Activated naive CD8-positive, alpha-beta T cell treated with anti-CD3 and anti-CD28 coated beads for 36 hours (primary cell): ENCODE measurements around the gene MMRN2. TPM values are rescaled to one million over a fixed set of nuclear protein-coding genes. Genes with fewer than 3 reads are reported as not detected.
"Not testable (repeated sequence)": the region's sequence is repeated elsewhere in the genome, so short reads cannot be mapped to it uniquely, and the experiment has no call there.

ENCODE experiments used
- DNase-seq: peaks from one replicate; pipeline ENCODE4 v3.0.0; 2021
- H3K27ac Mint-ChIP-seq: one replicate; pipeline ENCODE4 v1.8.0; 2022; ENCODE audit warnings: mild to moderate bottlenecking, moderate library complexity, mixed read lengths
- H3K27me3 Mint-ChIP-seq: one replicate; pipeline ENCODE4 v1.8.0; 2022; ENCODE audit warnings: mild to moderate bottlenecking, mixed read lengths
- H3K36me3 Mint-ChIP-seq: one replicate; pipeline ENCODE4 v1.8.0; 2021; ENCODE audit warnings: mild to moderate bottlenecking, mixed read lengths
- H3K4me1 Mint-ChIP-seq: one replicate; pipeline ENCODE4 v1.8.0; 2021; ENCODE audit warnings: mixed read lengths
- H3K4me3 Mint-ChIP-seq: one replicate; pipeline ENCODE4 v1.8.0; 2022; ENCODE audit warnings: mild to moderate bottlenecking, moderate library complexity, mixed read lengths
- H3K9me3 Mint-ChIP-seq: one replicate; pipeline ENCODE4 v1.8.0; 2022; ENCODE audit warnings: mixed read lengths
- total RNA-seq, 2 experiments: library from RNA; stranded (reverse); gene quantifications; one replicate each; pipeline ENCODE4 v1.2.3, GENCODE V29; 2021

MMRN2 gene
- total RNA-seq, 2 experiments from 2014 or later: not detected

DNA sequence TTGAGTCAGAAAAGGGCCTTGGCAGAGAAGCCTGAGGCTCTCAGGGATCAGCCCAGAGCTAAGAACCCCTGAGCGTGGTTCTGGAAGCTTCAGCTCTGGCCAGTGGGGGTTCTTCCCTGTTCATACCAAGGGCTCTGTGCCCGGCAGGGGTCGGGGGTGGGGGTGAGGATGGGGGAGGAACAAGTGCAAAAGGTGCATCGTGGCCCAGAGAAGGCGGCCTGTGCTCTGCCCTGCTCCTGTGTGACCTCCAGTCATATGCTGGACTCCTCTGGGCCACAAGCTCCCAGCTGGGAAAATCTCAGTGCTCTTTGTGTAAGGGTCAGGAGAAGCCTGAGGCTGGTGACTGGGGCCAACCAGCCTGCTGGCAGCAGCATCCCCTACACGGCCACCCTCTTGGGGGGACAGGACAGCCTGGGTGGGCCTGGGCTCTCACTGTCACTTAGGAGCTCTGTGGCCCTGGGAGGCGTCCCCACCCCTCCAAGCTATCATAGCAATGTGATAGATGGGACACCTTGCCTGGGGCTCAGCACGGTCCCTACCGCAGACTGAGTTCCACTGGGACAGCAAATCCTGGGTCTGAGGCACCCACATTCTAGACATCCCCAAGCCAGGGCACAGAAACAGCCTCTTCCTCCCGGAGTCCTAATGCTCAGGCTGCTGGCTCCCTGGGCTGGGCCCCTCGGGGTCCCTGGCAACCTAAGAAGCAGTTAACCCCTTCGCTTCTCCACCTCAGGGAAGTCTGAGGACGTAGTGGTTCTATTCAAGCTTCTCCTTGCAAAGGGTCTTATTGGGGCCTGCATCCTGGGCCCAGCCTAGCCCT is 2.5 kb downstream of the MMRN2 start:
- Mint-ChIP-seq H3K36me3 (no peaks in the 10 kb centered on the region), H3K27ac (no peak overlapping the region), H3K27me3 (no peaks in the 10 kb centered on the region), H3K4me3 (no peak overlapping the region), H3K4me1 (peaks cover 9% of the 10 kb centered on the region), H3K9me3 (peaks cover 12% of the 10 kb centered on the region)
- DNase-seq: no peak

- Mint-ChIP-seq H3K36me3 (no peaks in the 10 kb centered on the region), H3K9me3 (peaks cover 12% of the 10 kb centered on the region), H3K27me3 (no peaks in the 10 kb centered on the region), H3K4me3 (no peak overlapping the region), H3K4me1 (peaks cover 9% of the 10 kb centered on the region), H3K27ac (no peak overlapping the region)
- DNase-seq: no peak
These were observed 3.4 kb downstream of the MMRN2 start for GRCh38 chr10:86953747-86954680.

GRCh38 chr10:86952697-86953096 is 4.7 kb downstream of the MMRN2 start:
- not testable (repeated sequence) for H3K4me1 Mint-ChIP-seq, H3K27ac Mint-ChIP-seq, H3K27me3 Mint-ChIP-seq, DNase-seq, H3K4me3 Mint-ChIP-seq, H3K36me3 Mint-ChIP-seq
- H3K9me3 Mint-ChIP-seq: peaks cover 12% of the 10 kb centered on the region

DNA sequence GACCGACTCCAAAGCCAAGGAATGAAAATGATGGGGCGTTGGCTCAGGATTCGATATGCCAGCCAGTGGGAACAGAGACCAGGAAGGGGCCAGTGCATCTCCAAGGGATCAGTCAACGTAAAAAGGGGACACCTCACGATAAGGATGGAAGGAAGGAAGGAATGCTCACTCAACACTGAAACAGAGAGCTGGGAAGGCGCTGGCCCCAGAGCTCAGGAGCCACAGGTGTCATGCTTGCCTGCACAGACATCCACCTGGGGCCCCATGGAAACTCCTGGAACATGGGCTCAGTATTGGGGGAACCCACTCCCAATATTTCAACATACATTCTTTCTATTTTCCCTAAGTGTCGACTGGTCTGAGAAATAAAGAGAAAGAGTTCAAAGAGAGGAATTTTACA is 5.3 kb downstream of the MMRN2 start:
- Mint-ChIP-seq H3K36me3 (no peaks in the 10 kb centered on the region), H3K27me3 (no peaks in the 10 kb centered on the region), H3K4me1 (peaks cover 9% of the 10 kb centered on the region), H3K4me3 (no peak overlapping the region), H3K9me3 (peaks cover 12% of the 10 kb centered on the region), H3K27ac (no peak overlapping the region)
- DNase-seq: no peak

DNA sequence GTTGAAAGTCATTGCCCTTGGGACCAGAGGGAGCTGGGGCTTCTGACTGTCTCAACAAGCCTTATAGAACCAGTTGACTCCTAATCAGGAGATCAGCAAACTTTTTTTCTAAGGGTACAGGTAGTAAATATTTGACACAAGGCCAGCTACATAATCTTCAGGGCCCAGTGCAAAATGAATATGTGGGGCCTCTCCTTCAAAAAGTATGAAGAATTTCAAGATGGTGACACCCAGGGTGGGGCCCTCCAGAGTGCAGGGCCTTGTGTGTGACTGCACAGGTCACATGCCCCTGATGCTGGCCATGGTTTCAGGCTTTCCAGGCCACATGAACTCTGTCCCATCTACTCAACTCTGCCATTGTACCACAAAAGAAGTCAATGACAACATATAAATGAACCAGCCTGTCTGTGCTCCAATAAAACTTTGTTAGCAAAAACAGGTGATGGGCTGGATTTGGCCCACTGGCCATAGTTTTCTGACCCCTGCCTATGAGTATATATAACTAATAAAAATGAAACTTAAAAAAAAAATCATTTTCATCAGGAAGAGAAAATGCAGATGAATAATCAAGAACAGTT is 6.1 kb downstream of the MMRN2 start:
- Mint-ChIP-seq H3K27ac (no peak overlapping the region), H3K36me3 (no peaks in the 10 kb centered on the region), H3K9me3 (peaks cover 12% of the 10 kb centered on the region), H3K4me1 (peaks cover 9% of the 10 kb centered on the region), H3K27me3 (no peaks in the 10 kb centered on the region), H3K4me3 (no peak overlapping the region)
- no peak for DNase-seq

- DNase-seq: no peak
- H3K4me3 Mint-ChIP-seq: no peak overlapping the region
- H3K9me3 Mint-ChIP-seq: peaks cover 12% of the 10 kb centered on the region
- H3K4me1 Mint-ChIP-seq: peaks cover 12% of the 10 kb centered on the region
- H3K36me3 Mint-ChIP-seq: no peaks in the 10 kb centered on the region
- peak overlapping the region; percentile 51 for H3K27ac Mint-ChIP-seq
- H3K27me3 Mint-ChIP-seq: no peaks in the 10 kb centered on the region
These were observed 7.1 kb downstream of the MMRN2 start for GRCh38 chr10:86950349-86950748.

DNA sequence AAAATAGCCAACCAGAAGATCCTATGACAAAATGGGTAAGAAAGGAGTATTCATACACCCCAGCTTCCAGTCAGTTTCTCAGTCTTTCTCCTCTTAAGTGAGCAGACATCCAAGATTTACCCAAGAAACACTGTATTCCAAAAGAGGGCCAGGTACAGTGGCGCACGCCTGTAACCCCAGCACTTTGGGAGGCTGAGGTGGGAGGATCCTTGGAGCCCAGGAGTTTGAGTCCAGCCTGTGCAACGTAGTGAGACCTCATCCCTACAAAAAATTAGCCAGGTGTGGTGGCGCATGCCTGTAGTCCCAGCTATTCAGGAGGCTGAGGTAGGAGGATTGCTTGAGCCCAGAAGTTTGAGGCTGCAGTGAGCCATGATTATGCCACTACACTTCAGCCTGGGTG is 9.6 kb downstream of the MMRN2 start:
- not testable (repeated sequence) for H3K4me3 Mint-ChIP-seq, H3K27me3 Mint-ChIP-seq, H3K36me3 Mint-ChIP-seq, DNase-seq, H3K27ac Mint-ChIP-seq, H3K9me3 Mint-ChIP-seq
- H3K4me1 Mint-ChIP-seq: peaks cover 17% of the 10 kb centered on the region

- Mint-ChIP-seq H3K27ac (no peak overlapping the region), H3K9me3 (no peaks in the 10 kb centered on the region), H3K4me3 (no peak overlapping the region), H3K36me3 (no peaks in the 10 kb centered on the region), H3K4me1 (peaks cover 17% of the 10 kb centered on the region), H3K27me3 (no peaks in the 10 kb centered on the region)
- no peak for DNase-seq
These were observed 10.9 kb downstream of the MMRN2 start for GRCh38 chr10:86946213-86947155.

DNA sequence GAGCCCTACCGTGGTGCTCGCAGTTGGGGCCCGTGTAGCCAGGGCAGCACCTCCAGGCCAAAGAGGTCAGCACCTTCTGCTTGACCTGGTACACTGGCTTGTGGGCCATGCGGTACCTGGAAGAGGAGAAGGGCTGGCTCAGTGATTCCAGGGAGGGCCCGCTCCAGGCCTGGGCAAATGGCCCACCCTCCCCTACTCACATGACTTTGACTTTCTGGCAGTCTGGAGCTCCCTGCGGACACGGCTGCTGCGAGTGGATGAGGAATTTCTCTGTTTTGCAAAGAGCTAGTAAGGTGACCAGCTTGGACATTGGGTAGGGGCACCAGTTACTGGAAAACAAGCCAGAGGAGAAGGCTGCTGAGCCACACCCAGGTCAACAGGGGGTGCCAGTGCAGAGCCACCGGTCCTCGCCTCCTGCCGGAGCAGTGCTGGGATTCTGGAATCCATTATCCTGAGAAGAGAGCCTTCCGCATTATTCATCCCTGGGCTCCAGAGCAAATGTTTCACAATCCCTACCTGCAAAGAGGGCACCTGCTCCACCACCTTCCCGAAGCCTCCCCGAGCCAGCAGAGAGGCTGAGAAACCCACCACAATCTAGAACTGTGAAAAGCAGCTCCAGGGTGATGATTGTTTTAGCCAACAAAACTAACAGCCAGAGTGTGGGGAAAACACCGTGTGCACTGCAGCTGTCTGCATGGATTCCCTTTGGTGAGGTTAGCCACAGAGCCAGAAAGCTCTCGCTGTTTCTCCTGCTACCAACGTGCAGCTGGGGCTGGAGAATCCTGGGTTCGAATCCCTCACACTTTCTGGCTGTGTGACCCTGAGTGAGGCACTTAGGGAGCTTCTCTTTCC is 11.8 kb downstream of the MMRN2 start:
- H3K36me3 Mint-ChIP-seq: no peaks in the 10 kb centered on the region
- DNase-seq: no peak
- peaks cover 12% of the 10 kb centered on the region for H3K4me1 Mint-ChIP-seq
- no peaks in the 10 kb centered on the region for H3K9me3 Mint-ChIP-seq
- H3K4me3 Mint-ChIP-seq: no peak overlapping the region
- no peaks in the 10 kb centered on the region for H3K27me3 Mint-ChIP-seq
- H3K27ac Mint-ChIP-seq: no peak overlapping the region

DNA sequence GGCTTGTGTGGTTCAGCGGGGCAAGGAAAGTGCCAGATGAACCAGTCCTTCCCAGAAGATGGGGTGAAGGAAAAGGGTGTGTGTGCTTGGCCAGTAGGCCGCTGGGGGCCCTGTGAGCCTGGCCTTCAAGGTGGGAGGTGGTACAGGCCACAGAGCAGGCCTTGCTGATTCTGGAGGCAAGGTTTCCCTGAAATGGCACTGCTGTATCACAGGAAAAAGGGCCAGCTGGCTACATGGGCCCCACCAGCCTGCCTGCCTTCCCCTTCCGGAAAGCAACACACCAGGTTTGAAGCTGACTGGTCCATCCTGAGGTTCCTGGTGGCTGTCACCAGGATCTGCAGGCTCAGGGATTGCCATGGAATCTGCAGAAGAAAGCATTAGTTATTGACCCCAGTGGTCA is 12.5 kb downstream of the MMRN2 start:
- Mint-ChIP-seq H3K9me3 (no peaks in the 10 kb centered on the region), H3K4me1 (peaks cover 8% of the 10 kb centered on the region), H3K36me3 (no peaks in the 10 kb centered on the region), H3K27me3 (no peaks in the 10 kb centered on the region), H3K4me3 (no peak overlapping the region), H3K27ac (no peak overlapping the region)
- DNase-seq: no peak

- no peaks in the 10 kb centered on the region for H3K36me3 Mint-ChIP-seq
- DNase-seq: no peak
- H3K27ac Mint-ChIP-seq: no peak overlapping the region
These were observed 12.9 kb downstream of the MMRN2 start for GRCh38 chr10:86944471-86944870.

GRCh38 chr10:86944031-86944419 is 13.4 kb downstream of the MMRN2 start:
- Mint-ChIP-seq H3K4me3 (no peak overlapping the region), H3K27me3 (no peaks in the 10 kb centered on the region), H3K9me3 (no peaks in the 10 kb centered on the region), H3K36me3 (no peaks in the 10 kb centered on the region), H3K4me1 (peaks cover 8% of the 10 kb centered on the region), H3K27ac (no peak overlapping the region)
- no peak for DNase-seq

More at GRCh38 chr10:86944471-86944870, 12.9 kb downstream of the MMRN2 start:
- Mint-ChIP-seq H3K4me1 (peaks cover 8% of the 10 kb centered on the region), H3K9me3 (no peaks in the 10 kb centered on the region), H3K4me3 (no peak overlapping the region), H3K27me3 (no peaks in the 10 kb centered on the region)

DNA sequence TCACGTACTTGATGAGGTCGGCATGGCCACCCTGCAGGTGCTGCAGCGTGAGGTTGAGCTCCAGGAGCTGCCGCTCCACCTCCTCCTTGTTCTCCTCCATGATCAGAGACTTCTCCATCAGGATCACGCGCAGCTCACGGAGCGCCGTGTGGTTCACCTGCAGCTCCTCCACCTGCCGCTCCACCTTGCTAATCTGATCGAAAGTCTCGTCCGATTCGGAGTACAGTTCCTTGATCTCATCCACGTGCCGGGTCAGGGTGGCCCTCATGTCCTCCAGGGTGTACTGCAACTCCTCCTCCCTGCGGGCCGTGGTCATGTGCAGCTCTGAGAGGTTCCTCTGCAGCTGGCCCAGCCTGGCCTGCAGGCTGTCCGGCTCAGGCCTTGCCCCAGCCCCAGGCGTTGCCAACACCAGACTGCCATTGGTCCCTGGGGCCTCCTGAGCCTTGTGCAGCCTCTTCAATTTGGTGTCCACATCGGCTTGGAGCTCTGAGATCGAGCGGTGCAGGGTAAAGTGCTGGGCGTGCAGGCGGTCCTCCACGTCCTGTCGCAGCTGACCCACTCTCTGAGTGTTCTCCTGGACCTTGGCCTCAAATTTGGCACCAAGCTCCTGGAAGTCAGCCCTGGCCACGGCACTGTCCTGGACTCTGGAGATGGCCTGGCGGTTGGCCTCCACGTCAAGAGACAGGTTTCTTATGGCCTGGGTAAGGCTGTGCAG is 13.9 kb downstream of the MMRN2 start:
- H3K27me3 Mint-ChIP-seq: no peaks in the 10 kb centered on the region
- no peak for DNase-seq
- H3K4me3 Mint-ChIP-seq: no peak overlapping the region
- no peak overlapping the region for H3K27ac Mint-ChIP-seq
- H3K36me3 Mint-ChIP-seq: no peaks in the 10 kb centered on the region
- H3K4me1 Mint-ChIP-seq: peaks cover 8% of the 10 kb centered on the region
- H3K9me3 Mint-ChIP-seq: no peaks in the 10 kb centered on the region
